Measurements from ENCODE around the gene SPECC1.

Gene SPECC1

DNA sequence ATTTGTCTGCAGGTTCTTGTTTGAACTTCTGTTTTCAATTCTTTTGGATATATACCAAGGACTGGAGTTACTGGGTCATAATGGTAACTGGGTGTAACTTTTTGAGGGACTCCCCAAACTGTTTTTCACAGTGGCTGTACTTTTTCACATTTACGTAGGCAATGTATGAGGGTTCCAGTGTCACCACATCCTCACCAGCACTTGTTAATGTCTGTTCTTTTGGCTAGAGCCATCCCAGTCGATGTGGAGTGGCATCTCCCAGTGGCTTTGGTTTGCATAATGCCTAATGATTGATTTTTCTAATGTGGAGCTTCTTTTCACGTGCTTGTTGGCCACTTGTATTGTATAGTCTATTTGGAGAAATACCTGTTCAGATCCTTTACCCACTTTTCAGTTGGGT lies 59.3 kb downstream of the SPECC1 start:
- H3K4me1 ChIP-seq = peaks cover 0 to 54% (median 38%) of the 10 kb centered on the region in 4 donors
- H3K36me3 ChIP-seq = no peaks in the 10 kb centered on the region
- TF ChIP-seq, protein P1, sequence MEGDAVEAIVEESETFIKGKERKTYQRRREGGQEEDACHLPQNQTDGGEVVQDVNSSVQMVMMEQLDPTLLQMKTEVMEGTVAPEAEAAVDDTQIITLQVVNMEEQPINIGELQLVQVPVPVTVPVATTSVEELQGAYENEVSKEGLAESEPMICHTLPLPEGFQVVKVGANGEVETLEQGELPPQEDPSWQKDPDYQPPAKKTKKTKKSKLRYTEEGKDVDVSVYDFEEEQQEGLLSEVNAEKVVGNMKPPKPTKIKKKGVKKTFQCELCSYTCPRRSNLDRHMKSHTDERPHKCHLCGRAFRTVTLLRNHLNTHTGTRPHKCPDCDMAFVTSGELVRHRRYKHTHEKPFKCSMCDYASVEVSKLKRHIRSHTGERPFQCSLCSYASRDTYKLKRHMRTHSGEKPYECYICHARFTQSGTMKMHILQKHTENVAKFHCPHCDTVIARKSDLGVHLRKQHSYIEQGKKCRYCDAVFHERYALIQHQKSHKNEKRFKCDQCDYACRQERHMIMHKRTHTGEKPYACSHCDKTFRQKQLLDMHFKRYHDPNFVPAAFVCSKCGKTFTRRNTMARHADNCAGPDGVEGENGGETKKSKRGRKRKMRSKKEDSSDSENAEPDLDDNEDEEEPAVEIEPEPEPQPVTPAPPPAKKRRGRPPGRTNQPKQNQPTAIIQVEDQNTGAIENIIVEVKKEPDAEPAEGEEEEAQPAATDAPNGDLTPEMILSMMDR (IDR thresholded peaks at IDR 0.05) = no peak
- no peak for DNase-seq
- no peaks in the 10 kb centered on the region for H3K9me3 ChIP-seq
- H3K4me3 ChIP-seq = no peak overlapping the region
- no peaks in the 10 kb centered on the region for H3K27me3 ChIP-seq
- intact Hi-C loops (cut with DNase I; ENCODE audit: low total_unique reads) = no loop called here
- peak overlapping the region in 1 of 2 donors; percentile 32 for H3K27ac ChIP-seq

DNA sequence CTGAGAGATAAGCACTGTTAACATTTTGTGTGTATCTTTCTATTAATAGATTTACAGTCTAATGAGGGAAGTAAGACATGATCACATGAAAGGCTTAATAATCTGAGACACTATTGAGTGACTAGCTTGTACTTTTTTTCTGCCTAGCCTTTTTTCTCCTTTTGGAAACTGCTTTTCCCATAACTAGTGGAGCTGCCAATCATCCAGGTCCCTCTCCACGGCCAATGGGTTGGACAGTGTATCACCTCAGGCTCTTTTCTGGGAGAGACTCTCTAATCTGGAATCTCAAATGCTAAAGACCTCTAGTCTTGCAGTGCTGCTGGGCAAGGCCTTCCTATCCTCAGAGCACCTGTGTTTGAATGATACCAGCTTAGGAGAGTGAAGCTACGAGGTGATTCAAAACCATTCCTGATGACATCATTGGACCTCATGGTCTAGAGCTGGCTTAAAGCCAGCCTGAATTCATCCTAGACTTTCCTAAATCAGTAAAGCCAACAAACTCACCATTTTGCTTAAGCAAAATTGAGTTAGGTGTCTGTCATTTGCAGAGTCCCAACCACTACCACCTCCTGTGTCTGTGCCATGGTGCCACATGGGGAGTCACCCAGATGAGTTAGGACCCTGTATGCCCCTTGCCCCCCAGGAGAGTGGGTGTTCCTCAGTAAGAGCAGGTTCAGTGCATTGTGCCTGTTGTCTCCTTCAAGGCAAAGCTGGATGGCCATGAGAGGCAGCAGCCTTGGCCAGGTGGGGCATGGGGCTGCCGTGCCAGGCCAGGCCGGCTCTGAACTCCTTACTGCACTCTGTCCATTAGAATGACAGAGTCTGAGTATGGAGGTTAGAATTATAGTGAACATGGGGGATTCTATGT lies 62.9 kb downstream of the SPECC1 start:
- intact Hi-C loops (cut with DNase I; ENCODE audit: low total_unique reads) = no loop called here
- no peak for DNase-seq
- TF ChIP-seq, protein P1 (IDR thresholded peaks at IDR 0.05) = no peak
- Histone ChIP-seq H3K4me3 (no peak overlapping the region), H3K27ac (peak overlapping the region; percentile 59 to 77), H3K27me3 (no peaks in the 10 kb centered on the region), H3K9me3 (no peaks in the 10 kb centered on the region), H3K4me1 (peaks cover 0 to 54% (median 17%) of the 10 kb centered on the region in 4 donors), H3K36me3 (no peaks in the 10 kb centered on the region)

- Histone ChIP-seq H3K4me1 (peaks cover 0 to 60% (median 17%) of the 10 kb centered on the region in 4 donors), H3K27ac (peak overlapping the region; percentile 59 to 77), H3K36me3 (no peaks in the 10 kb centered on the region), H3K4me3 (no peak overlapping the region), H3K27me3 (no peaks in the 10 kb centered on the region), H3K9me3 (no peaks in the 10 kb centered on the region)
- intact Hi-C loops (cut with DNase I; ENCODE audit: low total_unique reads) = no loop called here
- DNase-seq = no peak
- TF ChIP-seq, protein P1 (IDR thresholded peaks at IDR 0.05) = no peak
These were observed 63.5 kb downstream of the SPECC1 start for GRCh38 chr17:20072692-20072992.

DNA sequence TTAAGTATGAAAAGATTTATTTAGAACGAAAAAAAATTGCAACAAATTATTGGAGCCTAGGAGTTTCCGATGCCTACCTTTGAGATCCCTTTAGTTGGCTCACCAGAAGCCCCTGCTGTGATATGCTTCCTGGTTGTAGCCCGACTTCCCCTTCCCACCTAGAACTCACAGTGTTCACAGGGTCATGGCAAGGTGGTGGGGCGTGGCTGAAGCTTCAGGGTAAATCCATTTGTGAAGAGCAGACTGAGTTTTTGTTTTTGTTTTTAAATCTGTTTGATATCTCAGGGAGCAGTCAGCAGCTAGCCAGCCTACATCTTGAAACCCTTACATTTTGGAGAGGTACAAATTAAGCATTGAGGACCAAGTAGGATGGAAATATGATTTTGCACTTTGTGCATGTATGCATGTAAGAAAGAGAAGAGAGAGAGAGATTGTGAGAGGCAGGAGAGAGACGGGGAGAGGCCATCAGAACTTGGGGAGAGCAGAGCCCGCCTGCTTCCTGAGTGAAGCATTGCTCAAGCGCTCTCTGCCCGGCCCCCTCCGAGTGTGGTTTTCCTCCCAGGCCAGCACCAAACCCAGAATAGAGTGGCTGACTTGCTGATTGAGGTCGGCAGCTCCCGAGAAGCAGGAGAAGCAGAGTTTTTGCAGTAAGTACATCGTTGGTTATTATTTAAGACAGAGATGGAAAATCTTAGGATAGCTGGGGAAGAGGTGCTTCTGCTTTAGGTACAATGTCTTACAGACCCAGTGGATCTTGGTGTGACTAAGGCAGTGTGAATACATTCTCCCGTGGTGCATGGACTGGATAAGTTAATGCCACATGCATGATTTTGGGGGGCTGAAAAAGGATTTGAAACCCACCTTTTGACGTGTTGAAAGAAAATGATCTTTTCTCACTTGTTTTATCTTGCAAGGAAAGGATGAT lies 64.2 kb downstream of the SPECC1 start:
- TF ChIP-seq, protein P1 (IDR thresholded peaks at IDR 0.05) = no peak
- intact Hi-C loops (cut with DNase I; ENCODE audit: low total_unique reads) = no loop called here
- Histone ChIP-seq H3K36me3 (no peaks in the 10 kb centered on the region), H3K4me3 (peak overlapping the region; percentile 37 to 45), H3K4me1 (peaks cover 0 to 66% (median 17%) of the 10 kb centered on the region in 4 donors), H3K9me3 (no peaks in the 10 kb centered on the region), H3K27me3 (no peaks in the 10 kb centered on the region), H3K27ac (peak overlapping the region; percentile 59 to 77)
- DNase-seq = peak; percentile 71 to 88

DNA sequence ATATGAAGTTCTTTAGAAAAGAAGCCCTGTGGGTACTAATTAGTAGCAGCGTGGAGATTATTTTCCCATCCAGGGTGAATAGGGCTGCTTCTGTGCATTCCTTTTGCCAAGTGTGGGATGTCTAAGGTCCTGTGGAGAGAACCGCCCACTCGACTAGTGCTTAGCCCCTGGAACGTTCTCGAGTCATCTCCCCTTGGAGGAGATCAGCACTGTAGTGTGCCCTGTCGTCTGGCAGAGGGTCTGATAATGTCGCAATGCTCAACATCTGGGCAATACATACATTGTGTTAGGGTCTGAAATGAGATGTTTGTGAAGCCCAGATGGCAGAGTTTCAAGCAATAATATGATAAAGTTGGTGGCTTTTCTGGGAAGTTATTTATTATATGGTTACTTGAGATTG lies 64.8 kb downstream of the SPECC1 start:
- Histone ChIP-seq H3K9me3 (no peaks in the 10 kb centered on the region), H3K27ac (peak overlapping the region; percentile 59 to 77), H3K4me1 (peaks cover 0 to 72% (median 17%) of the 10 kb centered on the region in 4 donors), H3K27me3 (no peaks in the 10 kb centered on the region), H3K36me3 (no peaks in the 10 kb centered on the region), H3K4me3 (peak overlapping the region; percentile 37 to 45)
- TF ChIP-seq, protein P1 (IDR thresholded peaks at IDR 0.05) = no peak
- DNase-seq = no peak
- intact Hi-C loops (cut with DNase I; ENCODE audit: low total_unique reads) = no loop called here
